Measurements from ENCODE around the gene EOMES. TPM values are rescaled to one million over a fixed set of nuclear protein-coding genes. Genes with fewer than 3 reads are reported as not detected.

The EOMES gene
- total and polyA plus RNA-seq, 2 of the 4 experiments (the other 2 are of a cell fraction), result not detected

DNA sequence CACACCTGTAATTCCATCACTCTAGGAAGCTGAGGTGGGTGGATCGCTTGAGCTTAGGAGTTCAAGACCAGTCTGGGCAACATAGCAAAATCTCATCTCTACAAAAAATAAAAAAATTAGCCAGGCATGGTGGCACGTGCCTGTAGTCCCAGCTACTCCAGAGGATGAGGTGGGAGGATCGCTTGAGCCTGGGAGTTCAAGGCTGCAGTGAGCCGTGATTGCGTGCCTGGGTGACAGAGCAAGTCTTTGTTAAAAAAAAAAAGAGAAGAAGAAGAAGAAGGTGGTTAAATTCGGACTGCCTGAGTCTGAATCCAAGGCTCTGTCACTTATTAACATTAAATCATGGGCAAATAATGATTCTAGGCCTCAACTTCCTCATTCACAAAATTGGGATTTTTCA, 51.0 kb downstream of the EOMES start:
- CTCF ChIA-PET, result no interaction called here
- no peaks in the 10 kb centered on the region for H3K27me3 ChIP-seq (ENCODE audit: control insufficient read depth, insufficient read depth, low read length)

More for the DNA sequence above, 51.0 kb downstream of the EOMES start:
- no peak overlapping the region for H3K56ac ChIP-seq (ENCODE audit: extremely low read depth, insufficient read depth, low read length)
- DNase-seq, result no peak
- H2AFZ ChIP-seq (replicated peaks; ENCODE audit: low read length, poor library complexity), result no peak overlapping the region
- H2BK15ac ChIP-seq (ENCODE audit: low read depth, low read length), result no peak overlapping the region
- H3K23ac ChIP-seq (ENCODE audit: low read depth, low read length), result no peak overlapping the region
- no peak overlapping the region for H3K9ac ChIP-seq (ENCODE audit: low read depth, low read length)
- TF ChIP-seq, protein P1, sequence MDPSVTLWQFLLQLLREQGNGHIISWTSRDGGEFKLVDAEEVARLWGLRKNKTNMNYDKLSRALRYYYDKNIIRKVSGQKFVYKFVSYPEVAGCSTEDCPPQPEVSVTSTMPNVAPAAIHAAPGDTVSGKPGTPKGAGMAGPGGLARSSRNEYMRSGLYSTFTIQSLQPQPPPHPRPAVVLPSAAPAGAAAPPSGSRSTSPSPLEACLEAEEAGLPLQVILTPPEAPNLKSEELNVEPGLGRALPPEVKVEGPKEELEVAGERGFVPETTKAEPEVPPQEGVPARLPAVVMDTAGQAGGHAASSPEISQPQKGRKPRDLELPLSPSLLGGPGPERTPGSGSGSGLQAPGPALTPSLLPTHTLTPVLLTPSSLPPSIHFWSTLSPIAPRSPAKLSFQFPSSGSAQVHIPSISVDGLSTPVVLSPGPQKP (IDR thresholded peaks at IDR 0.05; ENCODE audit: borderline replicate concordance, low read depth, low read length), result no peak
- TF ChIP-seq CHD1 (IDR thresholded peaks at IDR 0.05; ENCODE audit: low read depth, low read length) (no peak), MAFK (IDR thresholded peaks at IDR 0.05; ENCODE audit: low read depth, low read length) (no peak), CEBPB (IDR thresholded peaks at IDR 0.05; ENCODE audit: low read depth, low read length) (no peak), SMC3 (IDR thresholded peaks at IDR 0.05; ENCODE audit: low read depth, low read length) (no peak), POLR2A (IDR thresholded peaks at IDR 0.05; ENCODE audit: low read depth, low read length) (no peak), MAZ (IDR thresholded peaks at IDR 0.05; ENCODE audit: borderline replicate concordance, low read depth, low read length) (no peak)
- dilution Hi-C loops (cut with HindIII; ENCODE audit: low sequenced_read_pairs, unreplicated experiment), result no loop called here
- in situ Hi-C loops (cut with MboI; ENCODE audit: low sequenced_read_pairs), result loop anchor here (10.0 kb wide), 1 partner anchor 186 kb away; the partner anchor contains the start of gene SLC4A7
- no peak overlapping the region for H3K18ac ChIP-seq (ENCODE audit: low read depth, low read length)
- no peak overlapping the region for H3K27ac ChIP-seq (ENCODE audit: insufficient read depth, low read length)
- no peak overlapping the region for H2BK5ac ChIP-seq (ENCODE audit: low read depth, low read length, poor library complexity, severe bottlenecking)
- no peak overlapping the region for H2AK9ac ChIP-seq (replicated peaks; ENCODE audit: low read depth, low read length, poor library complexity)
- no peak overlapping the region for H4K8ac ChIP-seq (ENCODE audit: low read depth in 2 of 2, low read length in 2 of 2)
- H3K79me1 ChIP-seq (ENCODE audit: low read depth in 1 of 2, low read length in 2 of 2), result no peaks in the 10 kb centered on the region
- intact Hi-C loops (cut with micrococcal nuclease), result no loop called here
- no peak overlapping the region for H3K4me2 ChIP-seq (ENCODE audit: low read depth, low read length)
- H3K9me1 ChIP-seq (ENCODE audit: insufficient read depth, low read length), result no peaks in the 10 kb centered on the region
- no peak overlapping the region for H2BK20ac ChIP-seq (ENCODE audit: low read depth, low read length)
- H4K91ac ChIP-seq (ENCODE audit: insufficient read depth, low read depth, low read length), result no peak overlapping the region
- H2AK5ac ChIP-seq (ENCODE audit: low read depth, low read length), result no peak overlapping the region
- POLR2A ChIA-PET (ENCODE audit: unreplicated experiment), result no interaction called here
- H3K4ac ChIP-seq (ENCODE audit: low read depth, low read length), result no peak overlapping the region
- no CpG with 5 or more reads among the region's 6 CpGs for WGBS, 2 experiments (ENCODE audit: extremely low coverage in 2 of 2, insufficient read length in 1 of 2)
- no TSS peak for BruUV-seq (replicated peaks)
- no peak for ATAC-seq (ENCODE audit: low read depth)
- peaks cover 2% of the 10 kb centered on the region for H3K4me1 ChIP-seq (ENCODE audit: control insufficient read depth, insufficient read depth, low read length)
- H3K14ac ChIP-seq (replicated peaks; ENCODE audit: low read depth, low read length), result no peak overlapping the region
- no peaks in the 10 kb centered on the region for H4K20me1 ChIP-seq (ENCODE audit: insufficient read depth, low read length)
- H3K36me3 ChIP-seq (ENCODE audit: control insufficient read depth, insufficient read depth, low read length), result no peaks in the 10 kb centered on the region
- H3K9me3 ChIP-seq (ENCODE audit: control insufficient read depth, insufficient read depth, low read length), result no peaks in the 10 kb centered on the region
- no peak overlapping the region for H2BK120ac ChIP-seq (ENCODE audit: low read depth, low read length)
- no peak overlapping the region for H3K4me3 ChIP-seq (ENCODE audit: insufficient read depth, low read depth, low read length)
- no peak overlapping the region for H4K5ac ChIP-seq (ENCODE audit: low read depth, low read length)
